ENCODE measurements around the gene CRTC1.
"Not testable (repeated sequence)": the region's sequence is repeated elsewhere in the genome, so short reads cannot be mapped to it uniquely, and the experiment has no call there.

CRTC1 gene

DNA sequence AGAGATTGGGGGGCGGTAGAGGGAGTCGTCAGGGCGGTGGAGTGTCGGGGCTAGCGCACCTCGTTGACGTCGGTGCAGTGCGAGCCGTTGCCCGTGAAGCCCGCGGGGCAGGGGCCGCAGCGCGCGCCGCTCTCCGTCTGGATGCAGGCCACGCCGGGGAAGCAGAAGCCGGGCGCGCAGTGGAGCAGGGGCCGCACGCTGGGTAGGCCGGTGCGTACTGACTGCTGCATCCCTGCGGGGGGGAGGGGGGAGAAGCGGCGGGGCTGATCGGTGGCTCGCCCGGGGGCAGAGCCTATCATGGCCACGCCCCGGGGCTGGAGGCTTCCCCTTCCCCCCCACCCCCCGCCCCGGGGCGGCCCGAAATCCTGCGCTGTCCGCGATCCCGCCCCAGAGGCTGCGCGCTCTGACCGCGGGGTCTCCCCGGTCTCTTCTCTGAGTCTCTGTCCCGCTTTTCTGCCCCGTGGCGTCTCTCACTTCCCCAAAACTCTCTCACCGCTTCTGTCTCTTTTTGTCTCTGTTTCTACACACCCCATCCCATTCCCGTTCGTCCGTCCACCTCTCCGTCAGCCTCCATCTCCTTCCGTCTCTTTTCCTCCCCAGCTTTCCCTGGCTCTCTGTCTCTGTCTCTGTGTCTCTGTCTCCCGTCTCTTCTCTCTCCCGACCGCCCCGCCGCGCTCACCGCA lies 106.5 kb downstream of the CRTC1 start:
- DNase-seq: peak; percentile 81

DNA sequence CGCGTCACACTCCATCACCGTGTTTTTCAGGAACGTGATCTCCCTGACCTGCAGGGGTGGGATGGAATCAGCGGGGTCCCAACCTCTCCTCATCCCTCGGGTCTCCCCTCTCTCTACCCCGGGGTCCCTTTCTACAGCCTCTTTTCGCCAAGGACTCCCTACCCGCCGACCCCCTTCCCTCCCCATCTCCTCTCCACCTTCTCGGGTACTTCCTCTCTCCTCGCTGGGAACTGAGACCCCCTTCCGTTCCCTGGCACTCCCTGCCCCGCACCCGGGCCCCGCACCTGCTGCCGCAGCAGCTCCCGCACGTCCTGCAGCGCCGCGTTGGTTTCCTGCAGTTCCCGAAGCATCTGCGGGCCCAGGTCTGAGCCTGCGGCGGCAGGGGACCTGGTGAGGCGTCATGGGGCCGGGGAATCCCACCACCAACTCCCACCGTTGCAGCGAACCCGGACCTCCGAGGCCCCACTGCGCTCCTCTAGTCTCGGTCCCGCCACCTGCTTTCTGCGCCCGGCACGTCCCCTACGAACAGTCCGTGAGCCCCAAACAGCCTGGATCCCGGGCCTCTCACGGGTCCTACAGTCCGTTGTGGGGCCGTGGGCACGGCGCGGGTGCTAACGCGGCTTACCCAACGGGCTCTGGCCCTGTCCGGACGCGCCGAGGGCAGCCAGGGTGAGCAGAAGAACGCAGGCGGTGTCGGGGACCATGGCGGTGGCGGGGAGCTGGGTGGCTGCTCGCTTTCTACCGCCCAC lies 107.3 kb downstream of the CRTC1 start, which contains the start of gene COMP:
Gene COMP, minus strand, starts transcription at position 740 of the 749 bp plus-strand sequence. Its CDS starts 36 bp downstream, at position 704.
- no peak for DNase-seq

DNA sequence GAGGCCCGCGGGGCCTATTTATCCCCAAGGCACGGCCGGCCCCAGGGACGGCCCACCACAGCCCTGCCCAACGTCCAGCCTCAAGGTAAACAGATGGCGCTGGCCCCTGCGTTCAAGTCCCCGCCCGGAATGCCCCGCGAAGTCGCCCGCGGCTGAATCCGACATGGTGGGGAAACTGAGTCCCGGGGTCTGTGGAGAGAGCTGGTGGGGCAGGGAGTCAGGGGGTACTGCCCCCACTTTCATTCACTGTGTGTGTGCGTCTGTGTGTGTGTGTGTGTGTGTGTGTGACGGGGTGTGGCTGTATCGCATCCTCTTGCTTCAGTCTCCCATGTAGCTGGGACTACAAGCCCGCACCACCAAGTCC lies 107.8 kb downstream of the CRTC1 start:
- no peak for DNase-seq

DNA sequence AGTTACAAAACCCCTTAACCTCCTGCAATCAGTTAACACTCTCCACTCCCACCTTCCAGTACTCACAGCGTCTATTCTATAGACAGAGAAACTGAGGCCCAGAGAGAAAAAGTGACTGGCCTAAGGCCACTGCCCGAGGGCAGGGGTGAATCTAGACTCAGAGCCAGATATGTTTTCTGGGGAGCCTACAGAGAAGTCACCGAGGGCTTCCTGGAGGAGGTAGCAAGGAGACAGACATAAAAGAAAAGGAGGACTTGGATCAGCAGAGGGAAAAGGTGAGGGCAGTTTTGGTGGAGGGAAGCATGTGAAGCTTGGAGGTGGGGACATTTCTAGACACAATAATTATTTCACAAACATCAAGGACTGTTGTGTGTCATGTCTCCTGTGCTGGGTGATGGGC lies 109.2 kb downstream of the CRTC1 start:
- DNase-seq: no peak

DNA sequence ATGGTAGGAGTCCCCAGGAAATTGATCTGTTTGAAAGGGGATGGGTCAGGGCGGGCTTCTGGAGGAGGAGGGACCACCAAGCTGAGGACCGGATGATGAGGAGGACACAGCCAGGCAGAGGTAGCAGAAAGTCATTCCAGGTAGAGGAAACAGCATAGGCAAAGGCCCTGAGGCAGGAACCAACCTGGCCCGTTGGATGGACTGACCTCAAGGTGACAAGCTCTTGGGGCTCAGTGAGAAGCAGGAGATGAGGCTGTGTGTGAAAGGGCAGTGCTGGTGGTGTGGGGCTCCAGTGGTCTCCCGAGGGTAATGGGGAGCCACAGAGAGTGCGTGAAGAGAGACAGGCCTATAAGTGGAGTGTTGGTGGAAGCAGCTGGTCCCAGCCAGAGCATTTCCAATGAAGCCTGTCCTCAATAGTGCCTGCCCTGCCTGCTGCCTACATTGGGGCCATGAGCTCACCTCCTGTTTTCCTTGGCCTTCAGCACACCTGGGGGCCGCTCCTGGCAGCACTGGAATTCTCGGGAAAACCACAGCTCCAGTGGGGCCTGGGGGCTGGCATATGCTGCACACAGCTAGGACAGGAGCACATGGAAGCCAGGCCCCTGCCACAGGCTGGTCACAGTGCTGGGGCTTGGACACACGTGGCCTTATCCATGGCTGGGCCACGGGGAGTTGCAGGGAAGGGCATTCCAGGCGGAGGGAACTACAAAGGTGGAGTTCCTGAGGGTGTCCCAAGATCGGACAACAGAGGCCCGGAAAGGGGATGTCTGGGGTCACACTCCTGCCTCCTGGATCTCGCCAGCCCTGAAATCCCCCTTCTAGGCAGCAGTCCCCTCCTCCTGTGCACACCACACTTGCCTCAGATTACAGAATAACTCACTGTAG lies 109.9 kb downstream of the CRTC1 start:
- DNase-seq: no peak

DNA sequence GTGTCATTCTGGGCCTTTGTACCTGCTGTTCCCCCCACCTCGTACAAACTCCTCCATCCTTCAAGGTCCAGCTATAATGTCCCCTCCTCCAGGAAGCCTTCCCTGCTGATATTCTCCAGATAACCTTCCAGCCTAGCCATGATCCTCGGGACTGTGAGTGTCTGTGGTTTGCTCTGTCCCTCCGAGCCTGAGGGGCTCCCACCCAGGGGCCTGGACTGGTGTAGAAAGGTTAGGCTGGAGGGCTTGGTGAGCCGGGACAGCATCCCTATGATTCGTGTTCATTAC lies 110.5 kb downstream of the CRTC1 start:
- no peak for DNase-seq

DNA sequence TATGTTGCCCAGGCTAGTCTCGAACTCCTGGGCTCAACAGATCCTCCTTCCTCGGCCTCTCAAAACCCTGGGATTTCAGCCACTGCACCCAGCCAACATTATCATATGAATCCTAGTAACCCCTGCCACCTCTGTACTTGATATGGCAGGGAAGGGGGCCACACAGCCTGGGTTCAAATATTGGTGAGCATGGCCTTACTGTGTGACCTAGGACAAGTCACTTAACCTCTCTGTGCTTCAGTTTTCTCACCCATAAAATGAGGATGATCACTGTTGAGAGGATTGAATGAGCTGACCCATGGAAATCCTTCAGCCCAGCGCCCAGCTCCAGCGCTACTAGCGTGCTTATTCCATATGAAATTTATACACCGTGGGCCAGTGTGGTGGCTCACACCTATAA lies 111.2 kb downstream of the CRTC1 start:
- DNase-seq: no peak

DNA sequence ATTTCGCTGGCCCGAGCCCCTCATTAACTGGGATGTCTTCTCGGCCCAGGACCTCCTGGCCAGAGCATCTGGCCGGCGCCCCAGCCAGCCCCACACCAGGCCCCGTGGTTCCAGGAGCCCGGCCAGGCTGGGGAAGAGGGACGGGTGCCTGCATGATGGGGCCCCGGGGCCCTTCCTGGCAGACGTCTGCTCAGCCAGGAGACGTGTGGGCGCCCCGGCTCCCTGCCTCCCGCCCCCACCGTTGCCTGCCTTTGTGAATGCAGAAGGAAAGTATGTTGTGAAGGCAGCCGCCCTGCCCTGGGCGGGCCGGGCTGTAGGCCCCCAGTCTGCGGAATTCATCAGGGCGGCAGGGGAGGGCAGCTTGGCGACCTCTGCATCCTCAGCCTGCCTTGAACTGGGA lies 112.1 kb downstream of the CRTC1 start:
- DNase-seq: no peak

DNA sequence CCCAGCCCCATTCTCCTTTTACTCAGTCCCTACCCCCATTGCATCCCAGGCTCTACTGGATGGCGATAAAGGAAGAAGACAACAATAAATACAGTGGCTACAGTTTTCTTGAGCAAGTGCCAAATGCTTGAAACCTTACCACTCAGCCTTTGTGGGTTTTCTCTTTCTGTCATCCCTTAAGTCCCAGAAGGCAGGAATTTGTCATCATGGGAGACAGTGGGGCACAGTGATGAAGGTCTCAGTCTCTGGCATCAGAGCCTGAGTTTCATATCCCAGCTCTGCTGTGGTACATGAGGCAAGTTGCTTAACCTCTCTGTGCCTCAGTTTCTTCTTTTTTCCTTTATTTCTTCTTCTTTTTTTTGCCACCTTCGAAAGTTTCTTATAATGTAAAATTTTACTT lies 112.8 kb downstream of the CRTC1 start:
- no peak for DNase-seq

DNA sequence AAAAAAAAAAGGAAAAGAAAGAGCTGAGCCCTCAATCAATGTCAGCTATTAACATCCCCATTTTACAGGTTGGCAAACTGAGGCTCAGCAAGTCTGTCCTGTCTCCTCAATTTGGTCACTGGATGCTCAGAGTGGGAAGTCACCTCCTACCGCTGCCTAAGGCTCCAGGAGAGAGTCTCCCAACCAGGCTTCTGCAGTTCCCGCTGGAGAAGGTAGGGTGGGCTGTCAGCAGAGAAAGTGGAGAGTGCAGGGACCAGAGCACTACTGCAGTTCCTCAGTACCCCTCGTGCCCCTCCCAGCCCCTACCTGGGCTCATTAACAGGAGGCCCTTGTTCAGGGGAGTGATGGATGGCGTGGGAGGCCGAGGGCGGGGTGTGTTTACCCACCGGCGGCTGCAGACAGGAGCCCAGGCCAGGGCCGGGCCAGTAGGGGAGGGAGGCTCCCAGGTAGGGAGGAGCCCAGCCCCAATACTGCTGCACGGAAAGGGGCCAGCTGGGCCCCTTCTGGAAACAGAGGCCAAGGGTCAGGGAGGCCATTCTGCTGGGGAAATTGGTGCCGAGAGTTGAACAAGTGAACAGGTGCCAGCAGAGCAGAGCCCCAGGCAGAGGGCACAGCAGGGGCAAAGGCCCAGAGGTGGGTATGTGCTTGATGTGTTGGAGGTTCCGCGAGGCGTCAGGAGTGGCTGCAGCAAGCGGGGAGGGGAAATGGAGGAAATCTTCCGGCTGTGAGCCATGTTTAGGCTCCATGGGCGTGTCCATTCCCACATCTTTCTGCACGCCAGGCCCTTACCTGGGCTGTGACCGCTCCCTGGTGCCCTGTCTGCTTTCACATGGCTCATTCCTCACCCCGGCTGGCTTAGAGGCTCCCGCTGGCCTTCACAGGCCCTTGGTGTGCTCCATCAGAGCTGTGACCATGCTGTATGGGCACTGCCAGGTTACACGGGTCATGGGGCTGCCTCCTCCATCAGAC lies 115.2 kb downstream of the CRTC1 start:
- DNase-seq: no peak

DNA sequence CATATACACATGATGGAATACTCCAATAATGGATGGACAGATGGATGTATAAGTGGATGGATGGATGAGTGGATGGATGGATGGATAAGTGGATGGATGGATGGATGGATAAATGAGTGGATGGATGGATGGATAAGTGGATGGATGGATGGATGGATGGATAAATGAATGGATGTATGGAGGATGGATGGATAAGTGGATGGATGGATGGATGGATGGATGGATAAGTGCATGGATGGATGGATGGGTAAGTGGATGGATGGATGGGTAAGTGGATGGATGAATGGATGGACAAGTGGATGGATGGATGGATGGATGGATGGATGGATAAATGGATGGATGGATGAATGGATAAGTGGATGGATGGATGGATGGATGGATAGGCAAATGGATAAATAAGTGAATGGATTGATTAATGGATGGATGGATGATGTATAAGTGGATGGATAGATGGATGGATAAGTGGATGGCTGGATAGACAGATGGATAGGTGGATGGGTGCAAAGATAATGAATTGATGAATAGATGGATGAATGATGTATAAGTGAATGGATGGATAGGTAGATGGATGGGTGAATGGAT lies 116.0 kb downstream of the CRTC1 start:
- no peak for DNase-seq

DNA sequence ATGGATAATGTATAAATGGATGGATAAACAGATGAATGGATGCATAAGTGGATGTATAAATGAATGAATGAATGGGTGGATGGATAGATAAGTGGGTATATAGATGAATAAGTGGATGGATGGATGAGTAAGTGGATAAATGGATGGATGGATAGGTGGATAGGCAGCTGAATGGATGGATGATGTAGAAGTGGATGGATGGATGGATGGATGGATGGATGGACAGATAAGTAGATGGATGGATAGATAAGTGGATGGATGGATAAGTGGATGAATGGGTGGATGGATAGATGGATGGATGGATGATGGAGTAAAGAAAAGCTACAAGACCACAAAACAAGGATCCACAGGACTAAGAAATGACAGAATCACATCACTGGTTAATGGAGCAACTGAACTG lies 116.6 kb downstream of the CRTC1 start:
- DNase-seq: no peak

DNA sequence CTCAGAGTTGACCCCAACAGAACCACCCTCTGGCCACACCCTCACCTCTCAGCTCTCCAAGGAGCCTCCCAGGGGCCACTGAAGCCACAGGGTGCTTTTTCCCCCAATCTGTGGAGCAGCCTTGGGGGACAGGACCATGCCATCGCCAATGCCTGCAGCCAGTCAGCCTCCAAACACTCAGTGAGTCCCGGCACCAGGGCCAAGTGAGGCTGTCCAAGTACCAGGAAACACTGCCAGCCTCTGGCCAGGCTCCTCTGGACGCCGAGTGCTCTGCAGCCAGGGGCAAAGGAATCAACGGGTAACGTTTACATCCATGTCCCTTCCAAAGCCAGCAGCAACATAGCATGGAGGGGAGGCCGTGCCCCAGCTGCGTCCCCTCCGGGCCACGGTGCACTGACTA lies 117.2 kb downstream of the CRTC1 start:
- no peak for DNase-seq

DNA sequence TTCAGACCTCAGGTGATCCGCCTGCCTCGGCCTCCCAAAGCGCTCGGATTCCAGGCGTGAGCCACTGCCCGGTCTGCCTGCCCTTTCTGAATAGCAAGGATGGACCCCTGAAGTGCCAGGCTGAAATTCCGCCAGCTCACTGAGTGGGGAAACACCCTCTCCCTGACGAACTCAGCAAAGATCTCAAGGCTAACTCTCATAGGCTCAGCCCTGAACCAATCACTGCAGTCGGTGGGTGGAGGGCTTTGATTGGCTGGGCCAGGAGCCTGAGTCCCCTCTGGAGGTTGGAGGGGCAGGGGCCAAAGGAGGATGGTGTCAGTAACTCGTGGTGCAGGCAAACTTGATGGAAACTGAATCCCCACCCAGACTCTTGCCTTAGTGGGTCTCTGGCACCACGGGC lies 118.9 kb downstream of the CRTC1 start:
- DNase-seq: peak; percentile 95

DNA sequence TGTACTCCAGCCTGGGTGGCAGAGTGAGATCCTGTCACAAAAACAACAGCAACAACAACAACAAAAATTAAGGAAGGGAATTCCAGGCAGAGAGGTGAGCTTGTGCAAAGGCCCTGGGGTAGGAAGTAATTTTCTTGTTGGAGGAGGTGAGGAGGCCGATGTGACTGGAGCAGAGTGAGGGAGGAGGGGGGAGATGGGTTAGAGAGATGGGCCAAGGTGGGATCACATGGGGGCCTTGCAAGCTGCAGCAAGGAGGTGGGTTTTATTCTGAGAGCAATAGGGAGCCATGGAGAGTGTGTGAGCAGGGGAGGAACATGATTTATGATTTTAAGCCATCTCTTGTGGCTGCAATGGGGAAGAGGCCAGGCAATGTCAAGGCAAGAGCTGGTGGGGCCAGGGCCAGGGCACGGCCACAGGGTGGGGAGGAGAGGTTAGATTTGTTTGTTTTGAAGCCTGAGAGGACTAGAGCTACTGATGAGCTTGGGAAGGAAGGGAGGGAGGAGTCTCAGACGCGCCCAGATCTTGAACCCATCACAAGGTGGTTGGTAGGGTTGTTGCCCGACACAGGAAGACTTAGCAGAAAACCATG lies 120.2 kb downstream of the CRTC1 start:
- no peak for DNase-seq

DNA sequence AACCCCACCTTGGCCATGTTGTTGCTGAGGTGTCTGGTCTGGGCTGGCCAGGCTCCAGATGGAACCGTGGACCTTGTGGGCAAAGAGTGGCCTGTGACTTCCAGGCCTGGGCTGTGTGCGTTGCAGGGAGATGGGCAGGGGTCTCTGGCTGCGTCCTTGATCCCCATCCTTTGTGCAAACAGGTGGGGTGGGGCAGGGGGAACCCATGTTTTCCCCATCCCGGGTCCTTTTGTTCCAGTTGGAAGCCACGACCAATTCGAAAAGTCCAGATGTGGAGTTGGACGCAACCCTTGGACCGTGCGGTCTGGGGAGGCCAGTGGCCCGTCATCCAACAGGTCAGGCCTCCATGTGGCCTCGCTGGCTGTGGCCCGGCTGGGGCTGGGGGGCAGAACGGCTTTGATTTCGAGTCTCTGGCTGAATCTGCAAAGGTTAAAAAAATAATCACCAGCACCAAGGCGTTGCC lies 120.7 kb downstream of the CRTC1 start:
- DNase-seq: no peak

DNA sequence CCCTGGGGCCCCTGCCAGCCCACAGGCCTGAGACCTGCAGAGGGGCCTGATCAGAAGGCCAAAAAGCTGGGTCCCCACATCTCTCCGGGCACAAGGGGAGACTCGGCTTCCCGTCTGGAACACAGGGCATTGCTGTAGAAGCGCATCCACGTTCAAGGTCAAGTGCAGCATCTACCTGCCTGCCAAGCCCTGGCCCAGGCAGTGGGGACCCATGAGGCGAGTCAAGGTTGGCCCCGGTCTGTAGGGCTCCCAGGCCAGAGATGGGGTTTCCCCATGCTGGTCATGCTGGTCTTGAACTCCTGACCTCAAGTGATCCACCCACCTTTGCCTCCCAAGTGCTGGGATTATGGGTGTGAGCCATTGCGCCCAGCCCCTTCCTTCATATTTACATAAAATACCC lies 121.2 kb downstream of the CRTC1 start:
- no peak for DNase-seq

DNA sequence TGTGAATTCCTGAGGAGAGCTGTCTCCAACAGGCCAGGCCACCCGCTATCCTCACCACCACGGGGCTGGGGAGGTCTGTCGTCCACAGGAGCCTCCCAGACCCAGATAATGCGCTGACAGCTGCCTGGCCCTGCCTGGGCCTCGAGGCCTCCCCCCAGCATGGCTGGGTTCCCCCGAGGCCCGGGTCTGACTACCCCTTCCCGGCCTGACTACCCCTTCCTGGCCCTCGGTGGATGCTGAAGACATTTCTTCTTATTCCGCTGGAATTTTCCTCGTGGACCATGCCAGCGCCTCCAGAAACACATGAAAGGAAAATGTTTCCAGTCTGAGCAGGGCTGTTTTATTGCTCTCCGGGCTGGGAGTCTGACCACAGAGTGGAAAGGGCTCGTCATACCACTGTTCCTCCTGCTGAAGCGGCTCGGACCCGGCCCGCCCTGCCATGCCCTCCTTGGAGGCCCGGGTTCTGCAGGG lies 124.4 kb downstream of the CRTC1 start:
- DNase-seq: no peak

DNA sequence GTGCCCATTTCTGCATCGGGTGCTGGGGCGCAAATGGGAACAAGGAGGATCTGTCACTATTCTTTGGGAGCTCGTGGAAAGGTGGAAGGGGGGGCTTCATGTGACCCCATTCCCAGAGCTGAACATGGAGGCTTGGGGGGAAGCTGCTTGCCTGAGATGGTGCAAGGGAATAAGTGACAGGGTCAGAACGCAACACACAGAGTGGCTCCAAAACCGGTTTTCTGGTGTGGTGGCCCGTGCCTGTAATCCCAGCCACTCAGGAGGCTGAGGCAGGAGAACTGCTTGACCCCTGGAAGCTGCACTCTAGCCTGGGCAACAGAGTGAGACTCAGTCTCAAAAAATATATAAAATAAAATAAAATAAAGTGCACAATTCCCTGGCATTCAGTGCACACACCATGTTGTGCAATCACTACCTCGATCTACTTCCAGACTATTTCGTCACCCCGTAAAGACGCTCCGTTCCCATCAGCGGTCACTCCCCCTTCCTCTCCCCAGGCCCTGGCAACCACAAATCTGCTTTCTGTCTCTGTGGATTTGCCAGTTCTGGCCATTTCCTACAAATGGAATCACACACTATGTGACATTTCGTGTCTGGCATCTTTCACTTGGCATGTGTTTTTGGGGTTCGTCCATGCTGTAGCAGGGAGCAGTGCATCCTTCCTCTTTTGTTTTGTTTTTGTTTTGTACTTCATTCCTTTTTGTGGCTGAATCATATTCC lies 125.8 kb downstream of the CRTC1 start:
- DNase-seq: no peak

DNA sequence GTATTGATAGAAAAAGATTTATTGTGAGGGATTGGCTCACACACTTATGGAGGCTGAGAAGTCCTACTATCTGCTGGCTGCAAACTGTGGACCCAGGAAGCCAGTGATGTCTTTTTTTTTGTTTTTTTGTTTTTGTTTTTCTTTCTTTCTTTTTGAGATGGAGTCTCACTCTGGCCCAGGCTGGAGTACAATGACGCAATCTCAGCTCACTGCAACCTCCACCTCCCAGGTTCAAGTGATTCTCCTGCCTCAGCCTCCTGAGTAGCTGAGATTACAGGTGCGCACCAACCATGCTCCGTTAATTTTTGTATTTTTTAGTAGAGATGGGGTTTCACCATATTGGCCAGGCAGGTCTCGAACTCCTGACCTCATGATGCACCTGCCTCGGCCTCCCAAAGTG lies 128.2 kb downstream of the CRTC1 start:
- DNase-seq: not testable (repeated sequence)

DNA sequence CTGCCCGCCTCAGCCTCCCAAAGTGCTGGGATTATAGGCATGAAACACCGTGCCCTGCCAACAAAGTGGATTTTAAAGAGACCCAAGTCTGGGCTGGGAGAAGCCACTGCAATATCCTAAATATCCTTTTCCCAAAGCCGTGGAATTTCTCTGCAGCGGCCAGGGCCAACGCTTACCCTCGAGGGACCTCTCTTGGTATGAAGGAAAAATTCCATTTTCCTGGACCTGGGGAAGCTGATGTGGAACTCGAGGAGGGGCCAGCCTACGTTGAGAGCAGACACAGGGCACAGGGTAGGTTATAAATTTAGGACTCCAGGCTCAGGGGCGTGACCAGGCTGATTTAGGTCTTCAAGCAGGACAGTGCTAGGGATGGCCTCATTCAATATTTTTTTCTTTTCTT lies 130.6 kb downstream of the CRTC1 start:
- no peak for DNase-seq

Data from NCI-H82 (cell line).